Osteocyte (in vitro differentiated cells): Measurements from ENCODE around the gene MTF1. TPM values are rescaled to one million over a fixed set of nuclear protein-coding genes. Genes with fewer than 3 reads are reported as not detected.
"Not testable (repeated sequence)": the region's sequence is repeated elsewhere in the genome, so short reads cannot be mapped to it uniquely, and the experiment has no call there.

ENCODE experiments used
- DNase-seq: peaks from one replicate; pipeline ENCODE4 v3.0.0; 2021; ENCODE audit warnings: mixed read lengths; ENCODE audit not compliant: unreplicated experiment; ENCODE audit errors: extremely low spot score
- H3K27ac Mint-ChIP-seq: one replicate; pipeline ENCODE4 v1.8.0; 2021; ENCODE audit warnings: mild to moderate bottlenecking, mixed read lengths; ENCODE audit not compliant: unreplicated experiment
- H3K27me3 Mint-ChIP-seq: one replicate; pipeline ENCODE4 v1.8.0; 2021; ENCODE audit warnings: mixed read lengths; ENCODE audit not compliant: unreplicated experiment
- H3K36me3 Mint-ChIP-seq: one replicate; pipeline ENCODE4 v1.8.0; 2021; ENCODE audit warnings: mixed read lengths; ENCODE audit not compliant: unreplicated experiment
- H3K4me1 Mint-ChIP-seq: one replicate; pipeline ENCODE4 v1.8.0; 2021; ENCODE audit warnings: mixed read lengths; ENCODE audit not compliant: unreplicated experiment
- H3K4me3 Mint-ChIP-seq: one replicate; pipeline ENCODE4 v1.8.0; 2021; ENCODE audit warnings: mild to moderate bottlenecking, moderate library complexity, mixed read lengths; ENCODE audit not compliant: unreplicated experiment
- H3K9me3 Mint-ChIP-seq: one replicate; pipeline ENCODE4 v1.8.0; 2021; ENCODE audit warnings: mixed read lengths; ENCODE audit not compliant: unreplicated experiment
- CTCF ChIP-seq: fragments of 200-600 bp; sonication (generic); IDR thresholded peaks from 2 replicates; pipeline ENCODE4 v1.5.0; 2021; ENCODE audit warnings: antibody characterized with exemption, mild to moderate bottlenecking, moderate library complexity
- total RNA-seq: library from RNA; stranded (reverse); gene quantifications from 2 replicates; pipeline ENCODE4 v1.2.1, GENCODE V29; 2021

MTF1 gene
- total RNA-seq, 1 donor from 2014 or later: 16.9 TPM

- Mint-ChIP-seq H3K36me3 (peaks cover 22% of the 10 kb centered on the region), H3K27me3 (no peaks in the 10 kb centered on the region), H3K9me3 (no peaks in the 10 kb centered on the region), H3K27ac (no peak overlapping the region), H3K4me1 (no peaks in the 10 kb centered on the region), H3K4me3 (no peak overlapping the region)
- TF ChIP-seq CTCF: no peak
- no peak for DNase-seq
These were observed 42.5 kb upstream of the MTF1 start for GRCh38 chr1:37901893-37902225.

DNA sequence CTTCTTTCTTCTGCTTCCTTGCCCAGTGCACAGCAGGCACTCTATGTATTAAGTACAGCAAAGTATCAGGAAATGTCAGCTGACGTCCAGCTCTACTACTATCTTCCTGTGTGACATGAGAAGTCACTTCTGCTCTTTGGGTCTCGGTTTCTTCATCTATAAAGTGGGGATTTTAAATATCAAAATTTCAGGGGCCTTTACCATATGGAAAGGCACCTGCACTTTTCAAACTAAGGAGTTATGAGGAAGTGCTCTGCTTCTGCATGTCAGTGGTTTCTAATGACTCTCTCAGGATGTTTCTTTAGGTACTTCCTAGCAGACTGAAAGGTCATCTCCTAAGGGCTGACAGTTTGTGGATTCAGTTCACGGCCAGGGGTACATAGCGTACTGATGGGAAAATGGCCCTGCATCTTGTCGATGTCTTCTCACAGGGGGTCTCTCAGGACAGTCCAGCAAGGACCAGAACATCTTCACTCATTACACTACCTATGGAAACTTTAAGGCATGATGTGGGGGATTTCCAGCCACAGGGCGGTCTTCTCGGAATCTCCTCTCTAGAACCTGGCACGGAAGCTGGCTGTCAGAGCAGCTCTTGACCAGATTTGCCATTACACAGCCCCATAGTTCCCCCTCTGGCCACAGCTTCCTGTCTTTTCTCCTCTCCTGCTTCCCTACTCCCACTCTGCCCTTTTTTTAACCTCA is 42.0 kb upstream of the MTF1 start:
- peaks cover 22% of the 10 kb centered on the region for H3K36me3 Mint-ChIP-seq
- H3K4me3 Mint-ChIP-seq: no peak overlapping the region
- DNase-seq: no peak
- no peak for TF ChIP-seq CTCF
- H3K4me1 Mint-ChIP-seq: no peaks in the 10 kb centered on the region
- no peaks in the 10 kb centered on the region for H3K9me3 Mint-ChIP-seq
- H3K27me3 Mint-ChIP-seq: no peaks in the 10 kb centered on the region
- no peak overlapping the region for H3K27ac Mint-ChIP-seq

- H3K27me3 Mint-ChIP-seq, H3K4me1 Mint-ChIP-seq, DNase-seq, H3K27ac Mint-ChIP-seq, H3K9me3 Mint-ChIP-seq, H3K4me3 Mint-ChIP-seq: not testable (repeated sequence)
- peaks cover 18% of the 10 kb centered on the region for H3K36me3 Mint-ChIP-seq
These were observed 38.2 kb upstream of the MTF1 start for GRCh38 chr1:37897563-37897962.

GRCh38 chr1:37893673-37894072 is 34.3 kb upstream of the MTF1 start:
- H3K4me1 Mint-ChIP-seq: no peaks in the 10 kb centered on the region
- H3K36me3 Mint-ChIP-seq: peaks cover 17% of the 10 kb centered on the region
- no peak for DNase-seq
- no peaks in the 10 kb centered on the region for H3K27me3 Mint-ChIP-seq
- no peaks in the 10 kb centered on the region for H3K9me3 Mint-ChIP-seq
- no peak overlapping the region for H3K27ac Mint-ChIP-seq
- TF ChIP-seq CTCF: no peak
- no peak overlapping the region for H3K4me3 Mint-ChIP-seq

DNA sequence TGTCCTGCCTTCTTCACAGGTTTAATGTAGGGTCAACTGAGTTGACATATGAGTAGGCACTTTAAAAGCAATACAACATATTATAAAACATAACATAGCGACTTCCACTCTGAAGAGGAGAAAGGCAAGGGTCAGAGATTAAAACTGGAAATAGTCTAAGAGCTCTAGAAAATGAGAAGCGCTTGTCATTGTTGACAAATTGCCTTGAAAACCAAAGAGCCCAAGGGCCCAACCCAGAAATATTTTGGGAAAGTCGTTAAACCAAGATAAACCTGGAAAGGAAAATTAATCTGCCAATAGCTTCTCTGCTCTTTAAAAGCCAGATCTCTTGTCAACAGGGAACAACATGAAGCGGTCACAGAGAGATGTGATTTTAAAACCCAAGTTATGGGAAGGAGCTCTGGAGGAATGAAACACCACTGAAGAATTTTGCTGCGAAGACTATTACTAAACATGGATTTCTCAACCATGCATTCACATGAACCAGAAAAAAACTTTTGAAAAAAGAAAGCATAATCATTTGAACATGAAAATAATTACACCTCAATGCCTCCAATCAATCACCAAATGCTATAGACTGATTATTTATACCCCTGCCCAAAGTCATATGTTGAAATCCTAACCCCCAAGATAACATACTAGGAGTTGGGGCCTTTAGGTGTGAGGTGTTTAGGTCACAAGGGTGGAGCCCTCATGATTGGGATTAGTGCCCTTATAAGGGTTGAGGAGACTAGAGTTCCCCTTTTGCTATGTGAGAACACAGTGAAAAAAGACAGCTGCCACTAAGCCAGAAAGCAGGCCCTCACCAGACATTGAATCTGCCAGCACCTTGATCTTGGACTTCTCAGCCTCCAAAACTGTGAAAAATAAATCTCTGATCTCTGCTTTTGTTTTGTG is 33.0 kb upstream of the MTF1 start:
- TF ChIP-seq CTCF: no peak
- Mint-ChIP-seq H3K4me1 (no peaks in the 10 kb centered on the region), H3K4me3 (no peak overlapping the region), H3K27ac (no peak overlapping the region), H3K36me3 (peaks cover 25% of the 10 kb centered on the region), H3K9me3 (no peaks in the 10 kb centered on the region), H3K27me3 (no peaks in the 10 kb centered on the region)
- no peak for DNase-seq
